Kidney epithelial cell (primary cell): Measurements from ENCODE around the gene VPS8. TPM values are rescaled to one million over a fixed set of nuclear protein-coding genes. Genes with fewer than 3 reads are reported as not detected.

Experiments used
- DNase-seq: peaks from one replicate; pipeline ENCODE4 v3.0.0-alpha.2; 2010; ENCODE audit warnings: low read depth
- H3K27me3 ChIP-seq: 2 replicates; pipeline ENCODE4 v1.6.0; 2011; ENCODE audit warnings: low read length; ENCODE audit not compliant: control insufficient read depth, insufficient read depth
- H3K36me3 ChIP-seq: 2 replicates; pipeline ENCODE4 v1.5.1; 2011; ENCODE audit warnings: low read length; ENCODE audit not compliant: control insufficient read depth, insufficient read depth
- H3K4me3 ChIP-seq: 2 replicates; pipeline ENCODE4 v1.5.1; 2011; ENCODE audit warnings: low read depth, mild to moderate bottlenecking, control low read depth, low read length
- total RNA-seq: library from RNA; depleted of rRNA; stranded (reverse); fragments of >200 nt; gene quantifications from 2 replicates; pipeline ENCODE4 v1.2.3, GENCODE V29; 2015
- TF ChIP-seq, protein P1 (sequence below): IDR thresholded peaks from 2 replicates; pipeline ENCODE4 v1.5.1; 2011; ENCODE audit warnings: mild to moderate bottlenecking, moderate library complexity, low read length, control low read depth, inconsistent platforms; ENCODE audit not compliant: insufficient read depth, poor library complexity, severe bottlenecking

VPS8 gene
- total RNA-seq, 1 donor from 2014 or later = 31.9 TPM

DNA sequence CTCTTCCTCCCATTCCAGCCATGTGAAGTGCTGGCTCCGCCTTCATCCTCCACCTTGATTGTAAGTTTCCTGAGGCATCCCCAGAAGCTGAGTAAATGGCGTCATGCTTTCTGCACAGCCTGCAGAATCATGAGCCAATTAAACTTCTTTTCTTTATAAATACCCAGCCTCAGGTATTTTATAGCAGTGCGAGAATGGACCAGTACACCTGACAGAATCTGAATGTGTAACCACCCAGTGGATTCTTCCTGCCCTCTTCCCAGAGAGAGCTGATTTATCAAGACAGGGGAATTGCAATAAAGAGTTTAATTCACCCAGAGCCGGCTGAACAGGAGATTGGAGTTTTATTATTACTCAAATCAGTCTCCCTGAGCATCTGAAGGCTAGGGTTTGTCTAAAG is 254.3 kb downstream of the VPS8 start:
- no peaks in the 10 kb centered on the region for H3K36me3 ChIP-seq
- no peak for DNase-seq
- H3K27me3 ChIP-seq = no peaks in the 10 kb centered on the region
- no peak overlapping the region for H3K4me3 ChIP-seq
- TF ChIP-seq, protein P1, sequence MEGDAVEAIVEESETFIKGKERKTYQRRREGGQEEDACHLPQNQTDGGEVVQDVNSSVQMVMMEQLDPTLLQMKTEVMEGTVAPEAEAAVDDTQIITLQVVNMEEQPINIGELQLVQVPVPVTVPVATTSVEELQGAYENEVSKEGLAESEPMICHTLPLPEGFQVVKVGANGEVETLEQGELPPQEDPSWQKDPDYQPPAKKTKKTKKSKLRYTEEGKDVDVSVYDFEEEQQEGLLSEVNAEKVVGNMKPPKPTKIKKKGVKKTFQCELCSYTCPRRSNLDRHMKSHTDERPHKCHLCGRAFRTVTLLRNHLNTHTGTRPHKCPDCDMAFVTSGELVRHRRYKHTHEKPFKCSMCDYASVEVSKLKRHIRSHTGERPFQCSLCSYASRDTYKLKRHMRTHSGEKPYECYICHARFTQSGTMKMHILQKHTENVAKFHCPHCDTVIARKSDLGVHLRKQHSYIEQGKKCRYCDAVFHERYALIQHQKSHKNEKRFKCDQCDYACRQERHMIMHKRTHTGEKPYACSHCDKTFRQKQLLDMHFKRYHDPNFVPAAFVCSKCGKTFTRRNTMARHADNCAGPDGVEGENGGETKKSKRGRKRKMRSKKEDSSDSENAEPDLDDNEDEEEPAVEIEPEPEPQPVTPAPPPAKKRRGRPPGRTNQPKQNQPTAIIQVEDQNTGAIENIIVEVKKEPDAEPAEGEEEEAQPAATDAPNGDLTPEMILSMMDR = no peak

DNA sequence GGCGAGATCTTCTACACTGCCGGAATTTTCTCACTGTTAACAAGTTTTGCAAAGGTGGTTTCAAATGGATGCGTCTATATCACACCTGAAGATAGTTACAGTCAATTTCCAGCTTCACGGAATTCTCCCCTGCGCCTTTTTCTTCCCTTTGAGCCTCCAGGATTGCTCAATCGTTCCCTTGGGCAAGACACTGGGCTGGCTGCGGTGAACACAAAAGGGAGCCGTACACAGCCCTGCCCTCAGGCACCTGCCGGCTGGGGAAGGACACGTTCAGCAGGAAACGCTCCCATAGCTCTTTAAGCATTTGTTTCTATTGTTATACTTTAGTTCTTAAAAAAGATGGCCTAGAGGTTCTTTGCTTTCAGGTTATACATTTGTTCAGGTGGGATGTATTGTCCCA is 255.2 kb downstream of the VPS8 start:
- TF ChIP-seq, protein P1 = no peak
- Histone ChIP-seq H3K36me3 (no peaks in the 10 kb centered on the region), H3K4me3 (no peak overlapping the region), H3K27me3 (no peaks in the 10 kb centered on the region)
- no peak for DNase-seq

DNA sequence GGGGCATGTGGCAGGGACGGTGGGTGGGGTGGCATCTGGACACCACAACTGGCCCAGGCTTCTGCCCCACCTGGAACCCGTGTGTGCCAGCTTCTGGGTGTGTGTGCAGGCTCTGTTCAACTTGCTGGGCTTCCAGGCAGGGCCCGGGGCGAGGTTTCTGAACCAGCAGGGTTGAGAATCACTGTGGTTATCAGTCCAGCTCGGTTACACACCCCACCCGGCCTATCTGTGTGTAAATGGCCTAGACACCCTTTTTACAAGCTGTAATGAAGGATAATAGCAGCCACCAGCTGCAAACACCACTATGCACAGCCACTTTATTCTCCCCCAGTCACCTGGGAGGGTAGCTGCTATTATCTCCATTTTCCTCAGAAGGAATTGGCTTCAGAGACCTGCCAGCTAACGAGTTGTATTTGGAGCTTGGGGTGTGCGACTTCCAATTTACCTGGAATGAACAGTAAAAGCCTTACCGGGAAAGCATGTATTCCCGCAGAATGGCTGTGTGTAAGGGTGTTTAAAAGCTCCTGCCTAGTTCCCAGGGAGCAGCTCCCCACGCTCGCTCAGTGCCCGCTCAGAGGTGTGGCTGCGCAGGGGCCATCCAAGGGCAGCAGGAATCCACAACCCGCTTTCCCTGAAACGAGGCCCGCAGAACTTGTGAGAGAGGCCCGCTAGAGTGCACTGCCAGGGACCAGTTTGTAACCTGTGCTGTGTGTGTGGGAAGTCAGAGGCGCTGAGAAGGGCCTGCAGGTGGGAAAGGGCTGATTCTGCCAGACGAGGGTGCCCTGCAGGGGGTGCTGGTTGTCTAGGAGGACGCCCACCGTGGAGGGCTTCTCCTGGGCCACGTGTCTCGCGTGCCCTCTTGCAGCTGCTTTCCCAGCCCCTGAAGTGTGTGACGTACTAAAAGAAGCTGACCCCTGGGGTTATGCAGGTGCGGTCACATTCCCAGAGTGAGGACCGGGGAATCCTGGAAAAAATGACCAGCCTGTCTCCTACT is 257.4 kb downstream of the VPS8 start:
- no peaks in the 10 kb centered on the region for H3K36me3 ChIP-seq
- no peaks in the 10 kb centered on the region for H3K27me3 ChIP-seq
- DNase-seq = no peak
- TF ChIP-seq, protein P1 = peak; percentile 19
- no peak overlapping the region for H3K4me3 ChIP-seq

DNA sequence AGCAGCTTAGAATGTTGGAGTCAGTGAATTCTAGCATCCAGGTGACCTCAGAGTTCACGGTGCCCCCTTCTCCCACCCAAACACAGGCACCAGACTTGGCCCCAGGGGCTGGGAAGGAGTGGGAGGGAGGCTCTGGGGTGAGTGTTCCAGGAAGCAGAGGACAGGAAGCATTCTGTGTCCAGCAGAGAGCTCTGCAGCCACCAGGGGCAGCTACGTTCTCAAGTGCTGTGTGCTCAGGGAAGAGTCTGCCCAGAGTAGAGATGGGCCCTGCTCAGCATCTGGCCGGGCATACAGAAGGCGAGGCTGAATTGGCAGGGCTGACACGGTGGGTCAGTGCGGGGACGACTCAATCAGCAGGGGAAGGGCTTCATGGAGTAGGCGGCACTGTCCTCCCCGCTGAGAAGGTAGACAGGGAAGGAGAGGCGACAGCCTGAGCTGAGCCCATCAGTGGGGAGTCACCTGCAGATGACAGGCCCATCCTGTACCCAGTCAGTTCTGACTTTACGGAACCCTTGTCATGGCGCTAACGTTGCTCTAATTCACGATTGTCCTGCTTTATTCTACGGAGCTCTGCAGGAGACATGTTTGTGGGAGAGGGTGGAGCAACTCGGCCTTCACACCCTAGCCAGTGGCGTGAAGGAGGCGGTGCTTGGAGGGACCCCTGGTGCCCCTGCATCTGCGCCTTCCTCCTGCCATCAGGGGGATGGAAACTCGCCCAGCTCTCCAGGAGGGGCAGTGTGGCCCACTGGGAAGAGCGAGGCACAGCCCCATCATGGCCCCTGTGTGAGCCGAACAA is 258.7 kb downstream of the VPS8 start:
- TF ChIP-seq, protein P1 = peak; percentile 20
- H3K36me3 ChIP-seq = no peaks in the 10 kb centered on the region
- DNase-seq = no peak
- H3K27me3 ChIP-seq = no peaks in the 10 kb centered on the region
- H3K4me3 ChIP-seq = no peak overlapping the region

DNA sequence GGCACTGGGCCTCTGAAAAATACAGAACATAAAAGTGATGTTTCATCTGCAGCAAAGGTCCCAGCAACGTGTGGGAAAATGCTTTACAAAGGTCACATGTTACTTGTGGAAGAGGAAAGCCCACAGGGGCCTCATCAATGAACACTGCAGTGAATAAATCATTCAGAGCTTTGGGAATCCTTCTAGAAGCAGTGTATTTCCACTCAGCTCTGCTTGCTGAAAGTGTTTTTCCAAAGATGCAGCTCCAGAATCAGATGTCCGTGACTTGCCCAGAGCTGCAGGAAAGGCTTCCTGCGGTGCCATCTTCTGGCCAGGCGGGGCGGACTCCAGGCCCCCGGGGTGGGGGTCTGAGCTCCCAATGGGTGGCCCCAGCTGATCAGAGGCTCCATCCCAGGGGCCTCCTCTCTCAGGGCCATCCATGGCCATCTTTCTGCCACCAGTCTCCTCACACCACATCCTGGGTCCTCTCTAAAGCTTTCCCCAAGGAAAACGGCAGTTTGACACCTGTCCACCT is 259.4 kb downstream of the VPS8 start:
- TF ChIP-seq, protein P1 = no peak
- Histone ChIP-seq H3K36me3 (no peaks in the 10 kb centered on the region), H3K27me3 (no peaks in the 10 kb centered on the region), H3K4me3 (no peak overlapping the region)
- no peak for DNase-seq
